Measurements from ENCODE around the gene ALX4.

DNA sequence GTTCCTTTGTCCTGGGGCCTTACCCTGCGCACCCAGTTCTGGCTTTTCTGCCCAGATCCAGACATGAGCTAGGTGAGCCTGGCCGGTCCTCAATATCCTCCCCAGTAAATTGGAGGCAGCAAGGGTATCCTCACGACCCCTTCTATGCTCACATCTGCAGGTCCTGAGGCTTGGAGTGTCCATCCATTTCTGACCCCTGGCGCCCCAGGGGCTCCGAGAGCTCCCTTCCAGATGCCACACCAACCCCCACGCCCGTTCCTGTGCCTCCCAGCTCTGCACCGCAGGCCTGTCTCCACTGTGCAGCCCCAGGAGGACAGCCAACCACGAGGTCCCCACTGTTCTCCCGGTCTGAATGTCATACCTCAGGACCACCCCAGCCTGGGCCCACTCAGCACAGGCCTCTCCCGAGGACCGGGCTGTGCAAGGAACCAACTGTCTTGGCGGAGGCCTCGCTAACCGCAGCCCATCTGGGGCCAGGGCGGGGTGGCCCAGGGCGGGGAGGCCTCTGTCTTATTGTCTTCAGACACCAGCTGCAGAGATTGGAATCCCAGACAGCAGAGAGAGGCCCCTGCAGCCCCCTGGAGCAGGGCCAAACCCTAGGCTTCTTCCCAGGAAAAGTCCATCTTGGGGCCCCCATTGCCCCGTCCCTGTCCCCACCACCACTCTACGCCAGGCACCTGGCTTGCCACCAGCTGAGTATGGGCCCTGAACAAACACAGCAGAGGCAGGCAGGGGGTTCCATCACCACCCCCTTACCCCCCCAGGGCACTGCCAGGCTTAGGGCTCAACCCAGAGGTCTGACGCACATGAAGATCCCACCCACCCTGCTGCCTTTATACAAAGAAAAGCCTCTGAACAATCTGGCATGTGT is 39.3 kb downstream of the ALX4 start:
- no peak for TF ChIP-seq EZH2 (optimal IDR thresholded peaks at IDR 0.05; ENCODE audit: low read depth, low read length)
- TF ChIP-seq, protein P1, sequence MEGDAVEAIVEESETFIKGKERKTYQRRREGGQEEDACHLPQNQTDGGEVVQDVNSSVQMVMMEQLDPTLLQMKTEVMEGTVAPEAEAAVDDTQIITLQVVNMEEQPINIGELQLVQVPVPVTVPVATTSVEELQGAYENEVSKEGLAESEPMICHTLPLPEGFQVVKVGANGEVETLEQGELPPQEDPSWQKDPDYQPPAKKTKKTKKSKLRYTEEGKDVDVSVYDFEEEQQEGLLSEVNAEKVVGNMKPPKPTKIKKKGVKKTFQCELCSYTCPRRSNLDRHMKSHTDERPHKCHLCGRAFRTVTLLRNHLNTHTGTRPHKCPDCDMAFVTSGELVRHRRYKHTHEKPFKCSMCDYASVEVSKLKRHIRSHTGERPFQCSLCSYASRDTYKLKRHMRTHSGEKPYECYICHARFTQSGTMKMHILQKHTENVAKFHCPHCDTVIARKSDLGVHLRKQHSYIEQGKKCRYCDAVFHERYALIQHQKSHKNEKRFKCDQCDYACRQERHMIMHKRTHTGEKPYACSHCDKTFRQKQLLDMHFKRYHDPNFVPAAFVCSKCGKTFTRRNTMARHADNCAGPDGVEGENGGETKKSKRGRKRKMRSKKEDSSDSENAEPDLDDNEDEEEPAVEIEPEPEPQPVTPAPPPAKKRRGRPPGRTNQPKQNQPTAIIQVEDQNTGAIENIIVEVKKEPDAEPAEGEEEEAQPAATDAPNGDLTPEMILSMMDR (IDR thresholded peaks at IDR 0.05; ENCODE audit: low read length): no peak

Data from MM.1S (cell line).